Stimulated activated CD4-positive, alpha-beta T cell treated with anti-CD3 and anti-CD28 coated beads, Interleukin-12 subunit alpha, Interleukin-12 subunit beta, amount 100 ng/mL, for 24 hours (primary cell): ENCODE results near the gene RLN3.
"Not testable (repeated sequence)": the region's sequence is repeated elsewhere in the genome, so short reads cannot be mapped to it uniquely, and the experiment has no call there.

Experiments
- DNase-seq, 2 experiments: peaks; one replicate each; pipeline ENCODE4 v3.0.0-alpha.2; 2020; ENCODE audit warnings: low read depth in 2 of 2

The RLN3 gene

GRCh38 chr19:14021474-14021873, 6.5 kb upstream of the RLN3 start:
- DNase-seq = no peak

- DNase-seq = no peak
Observed at GRCh38 chr19:14022469-14022868, 5.5 kb upstream of the RLN3 start.

- DNase-seq = no peak
Observed at GRCh38 chr19:14023404-14024235, 4.3 kb upstream of the RLN3 start.

- not testable (repeated sequence) for DNase-seq
Observed at GRCh38 chr19:14026652-14027192, 1.2 kb upstream of the RLN3 start.

- no peak for DNase-seq
Observed at GRCh38 chr19:14028901-14029300, 953 bp downstream of the RLN3 start.

GRCh38 chr19:14030997-14031718, 3.2 kb downstream of the RLN3 start:
- no peak for DNase-seq

- peak; percentile 51 to 71 for DNase-seq
Observed at GRCh38 chr19:14031719-14032480, 4.0 kb downstream of the RLN3 start, which contains the start of gene IL27RA. IL27RA (plus strand) TSS chr19:14031762; CDS start chr19:14031873, 111 bp downstream.

- DNase-seq = no peak
Observed at GRCh38 chr19:14033946-14034345, 6.0 kb downstream of the RLN3 start.

- DNase-seq = not testable (repeated sequence)
Observed at GRCh38 chr19:14035159-14035558, 7.2 kb downstream of the RLN3 start.

- DNase-seq = no peak
Observed at GRCh38 chr19:14035706-14036105, 7.8 kb downstream of the RLN3 start.

- no peak for DNase-seq
Observed at GRCh38 chr19:14039181-14039580, 11.2 kb downstream of the RLN3 start.

- not testable (repeated sequence) for DNase-seq
Observed at GRCh38 chr19:14042659-14043608, 15.0 kb downstream of the RLN3 start.

GRCh38 chr19:14047866-14048265, 19.9 kb downstream of the RLN3 start:
- DNase-seq = not testable (repeated sequence)

GRCh38 chr19:14048443-14049153, 20.6 kb downstream of the RLN3 start:
- DNase-seq = peak; percentile 52 to 77

- no peak for DNase-seq
Observed at GRCh38 chr19:14050512-14050911, 22.6 kb downstream of the RLN3 start.

GRCh38 chr19:14050961-14051360, 23.0 kb downstream of the RLN3 start:
- not testable (repeated sequence) for DNase-seq

GRCh38 chr19:14051980-14052379, 24.0 kb downstream of the RLN3 start:
- no peak for DNase-seq

GRCh38 chr19:14052470-14052869, 24.5 kb downstream of the RLN3 start:
- no peak for DNase-seq

- DNase-seq = no peak
Observed at GRCh38 chr19:14053032-14053431, 25.1 kb downstream of the RLN3 start.

- no peak for DNase-seq
Observed at GRCh38 chr19:14053500-14053899, 25.6 kb downstream of the RLN3 start.
